Mucosa of stomach (tissue), 1 donor: ENCODE measurements around the gene NRROS.

Experiments
- H3K27me3 ChIP-seq: one replicate; pipeline ENCODE4 v1.7.0; 2013; ENCODE audit warnings: mild to moderate bottlenecking, low read length; ENCODE audit not compliant: control insufficient read depth, insufficient read depth
- H3K36me3 ChIP-seq: one replicate; pipeline ENCODE4 v1.7.0; 2013; ENCODE audit warnings: low read length; ENCODE audit not compliant: control insufficient read depth, insufficient read depth
- H3K4me1 ChIP-seq: one replicate; pipeline ENCODE4 v1.7.0; 2013; ENCODE audit warnings: mild to moderate bottlenecking, low read length; ENCODE audit not compliant: control insufficient read depth, insufficient read depth
- H3K4me3 ChIP-seq: one replicate; pipeline ENCODE4 v1.7.0; 2013; ENCODE audit warnings: low read length
- H3K9ac ChIP-seq: one replicate; pipeline ENCODE4 v1.7.0; 2013; ENCODE audit warnings: mild to moderate bottlenecking, low read length, moderate library complexity
- H3K9me3 ChIP-seq: one replicate; pipeline ENCODE4 v1.7.0; 2013; ENCODE audit warnings: mild to moderate bottlenecking, low read length, moderate library complexity; ENCODE audit not compliant: control insufficient read depth
- donor health status: Pancreatic carcinoma.

Gene NRROS

DNA sequence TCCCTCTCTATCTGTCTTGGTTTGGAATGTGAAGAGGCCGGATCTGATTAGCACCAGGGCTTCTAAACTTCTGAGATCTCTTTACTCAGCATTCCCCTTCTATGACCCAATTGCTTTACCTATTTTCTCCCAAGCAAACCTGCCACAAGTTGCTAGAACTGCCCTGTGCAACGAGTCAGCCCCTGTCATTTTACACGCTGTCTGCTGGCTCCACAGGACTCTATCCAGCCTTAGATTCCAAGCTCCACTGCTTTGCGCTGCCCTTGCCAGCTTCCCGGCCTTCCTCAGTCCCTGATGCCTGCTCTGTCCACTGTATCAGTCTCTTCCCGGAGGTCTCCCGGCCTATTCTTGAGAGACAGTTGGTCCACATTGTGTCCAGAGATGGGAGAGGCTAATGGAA lies 60.3 kb downstream of the NRROS start:
- no peak overlapping the region for H3K9ac ChIP-seq
- no peaks in the 10 kb centered on the region for H3K36me3 ChIP-seq
- H3K9me3 ChIP-seq: no peaks in the 10 kb centered on the region
- H3K27me3 ChIP-seq: no peaks in the 10 kb centered on the region
- no peaks in the 10 kb centered on the region for H3K4me1 ChIP-seq
- no peak overlapping the region for H3K4me3 ChIP-seq

DNA sequence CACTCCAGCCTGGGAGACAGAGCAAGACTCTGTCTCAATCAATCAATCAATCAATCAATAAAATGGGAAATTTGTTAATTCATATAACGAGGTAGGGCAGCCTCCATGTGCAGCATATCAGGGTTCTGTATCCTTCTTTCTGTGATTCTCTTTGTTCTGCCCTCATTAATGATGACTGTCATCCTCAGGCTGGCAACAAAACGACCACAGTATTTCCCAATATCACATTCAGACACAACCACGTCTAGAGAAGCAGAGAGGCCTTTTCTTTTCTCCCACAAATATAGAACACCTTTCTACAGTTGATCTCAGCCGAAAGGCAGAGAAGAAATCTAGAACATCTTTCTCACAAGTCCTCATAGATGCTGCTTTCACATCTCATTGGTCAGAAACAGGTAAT lies 61.3 kb downstream of the NRROS start:
- H3K36me3 ChIP-seq: no peaks in the 10 kb centered on the region
- H3K9me3 ChIP-seq: no peaks in the 10 kb centered on the region
- H3K27me3 ChIP-seq: no peaks in the 10 kb centered on the region
- H3K4me1 ChIP-seq: no peaks in the 10 kb centered on the region
- no peak overlapping the region for H3K4me3 ChIP-seq
- H3K9ac ChIP-seq: no peak overlapping the region

DNA sequence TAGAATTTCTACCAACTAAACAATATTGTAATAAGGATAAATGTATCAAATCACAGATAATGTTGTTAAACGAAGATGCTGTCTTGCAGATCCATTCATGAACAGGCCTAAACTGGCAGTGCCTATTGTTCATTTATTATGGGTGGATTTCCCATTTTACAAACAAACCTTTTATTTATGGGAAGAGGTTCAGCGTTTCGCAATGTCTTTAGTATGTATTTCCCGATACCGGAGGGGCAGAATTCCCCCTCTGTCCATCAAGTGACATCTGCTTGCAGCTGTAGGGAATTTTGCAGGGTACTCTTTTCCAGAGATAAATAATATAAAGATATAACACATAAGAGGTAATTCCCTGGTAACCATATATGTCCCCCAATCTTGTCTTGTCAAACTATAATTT lies 66.8 kb downstream of the NRROS start:
- Histone ChIP-seq H3K9me3 (no peaks in the 10 kb centered on the region), H3K27me3 (no peaks in the 10 kb centered on the region), H3K36me3 (no peaks in the 10 kb centered on the region), H3K9ac (no peak overlapping the region), H3K4me3 (no peak overlapping the region), H3K4me1 (peaks cover 2% of the 10 kb centered on the region)

DNA sequence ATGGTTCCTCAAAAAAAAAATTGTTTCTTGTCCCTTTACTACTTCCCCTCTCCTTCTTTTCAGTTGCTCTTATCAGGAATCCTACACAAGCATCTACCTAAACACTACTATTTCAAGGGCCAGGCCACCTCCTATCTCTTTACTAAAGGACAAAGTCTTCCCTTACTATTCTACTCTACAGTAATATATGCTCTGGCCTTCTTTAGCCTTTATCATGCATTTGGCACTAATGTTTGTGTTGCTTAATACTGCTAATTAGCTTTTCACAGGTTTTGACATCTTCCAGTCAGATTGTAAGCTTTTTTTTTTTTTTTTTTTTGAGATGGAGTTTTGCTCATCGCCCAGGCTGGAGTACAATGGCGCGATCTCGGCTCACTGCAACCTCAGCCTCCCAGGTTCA lies 67.2 kb downstream of the NRROS start:
- Histone ChIP-seq H3K4me1 (peaks cover 6% of the 10 kb centered on the region), H3K27me3 (no peaks in the 10 kb centered on the region), H3K4me3 (no peak overlapping the region), H3K36me3 (no peaks in the 10 kb centered on the region), H3K9me3 (no peaks in the 10 kb centered on the region), H3K9ac (no peak overlapping the region)

DNA sequence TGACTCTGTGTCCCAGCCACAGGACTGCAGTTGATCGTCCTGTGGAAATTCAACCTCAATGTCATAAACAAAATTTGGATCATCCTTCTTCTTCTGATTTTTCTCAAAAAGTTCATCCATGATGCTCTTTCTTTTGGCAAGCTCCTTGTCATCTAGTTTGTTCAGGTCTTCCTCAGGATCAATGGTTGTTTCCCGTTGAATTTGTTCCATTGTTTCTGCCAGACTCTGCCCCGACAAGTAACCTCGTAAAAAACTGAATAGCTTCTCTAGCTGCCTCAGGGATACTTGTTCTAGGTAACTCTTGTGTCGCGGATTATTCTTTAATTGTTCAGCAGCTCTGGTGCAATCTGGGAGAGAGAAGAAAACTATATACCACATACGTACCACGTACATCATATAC lies 68.1 kb downstream of the NRROS start:
- H3K4me1 ChIP-seq: peaks cover 6% of the 10 kb centered on the region
- H3K36me3 ChIP-seq: no peaks in the 10 kb centered on the region
- no peaks in the 10 kb centered on the region for H3K27me3 ChIP-seq
- H3K9ac ChIP-seq: no peak overlapping the region
- H3K4me3 ChIP-seq: no peak overlapping the region
- no peaks in the 10 kb centered on the region for H3K9me3 ChIP-seq

DNA sequence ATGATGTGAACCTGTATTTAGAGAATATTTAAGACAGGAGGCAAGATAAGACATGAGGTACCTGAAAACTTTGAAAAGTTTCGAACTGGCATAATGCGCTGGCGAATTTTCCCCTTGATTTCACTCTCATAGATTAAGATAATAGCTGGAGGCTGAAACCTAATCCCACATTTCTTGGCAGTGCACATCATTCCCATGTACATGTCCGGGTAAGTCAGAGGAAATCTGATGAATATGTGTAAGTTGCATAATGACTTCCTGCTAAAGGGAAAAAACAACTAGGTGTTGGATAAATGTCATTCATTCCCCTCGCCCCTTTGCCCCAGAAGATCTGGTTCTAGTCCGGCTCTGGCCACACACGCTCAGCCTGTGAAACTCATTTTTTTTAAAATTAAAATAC lies 69.0 kb downstream of the NRROS start:
- no peak overlapping the region for H3K9ac ChIP-seq
- no peaks in the 10 kb centered on the region for H3K27me3 ChIP-seq

More for the DNA sequence above, 69.0 kb downstream of the NRROS start:
- H3K9me3 ChIP-seq: no peaks in the 10 kb centered on the region
- H3K36me3 ChIP-seq: no peaks in the 10 kb centered on the region
- H3K4me1 ChIP-seq: peaks cover 12% of the 10 kb centered on the region
- no peak overlapping the region for H3K4me3 ChIP-seq
